ENCODE results near the gene TUBA4A. TPM values are rescaled to one million over a fixed set of nuclear protein-coding genes. Genes with fewer than 3 reads are reported as not detected.

TUBA4A gene
- total RNA-seq, 4 donors from 2014 or later = 33.2 to 89.3 (median 56.2) TPM

- 80 to 83% methylated on average over 1 to 5 of the region's 19 CpGs for whole genome bisulfite sequencing, 2 donors (ENCODE audit: low coverage in 1 of 2)
- TF ChIP-seq POLR2A (IDR thresholded peaks at IDR 0.05) (no peak), EP300 (IDR thresholded peaks at IDR 0.05) (no peak), POLR2AphosphoS5 (IDR thresholded peaks at IDR 0.05) (no peak), CTCF (IDR thresholded peaks at IDR 0.05) (no peak)
- Histone ChIP-seq H3K4me1 (peaks cover 3 to 46% (median 21%) of the 10 kb centered on the region in 3 donors), H3K27ac (peak overlapping the region in 3 of 4 donors; percentile 14 to 98 (median 95)), H3K4me3 (no peak overlapping the region), H3K9me3 (no peaks in the 10 kb centered on the region), H3K36me3 (peaks cover 0 to 68% of the 10 kb centered on the region in 2 donors), H3K27me3 (no peaks in the 10 kb centered on the region)
- no peak for ATAC-seq
Measured at GRCh38 chr2:219220652-219221402, 32.9 kb downstream of the TUBA4A start.

GRCh38 chr2:219219784-219220532 lies 33.8 kb downstream of the TUBA4A start:
- Histone ChIP-seq H3K9me3 (no peaks in the 10 kb centered on the region), H3K27ac (peak overlapping the region in 3 of 4 donors; percentile 95 to 98 (median 98)), H3K4me3 (no peak overlapping the region), H3K36me3 (peaks cover 0 to 68% of the 10 kb centered on the region in 2 donors), H3K27me3 (no peaks in the 10 kb centered on the region), H3K4me1 (peaks cover 3 to 51% (median 21%) of the 10 kb centered on the region in 3 donors)
- no peak for ATAC-seq
- WGBS, 2 donors (ENCODE audit: low coverage in 1 of 2) = 85 to 92% methylated on average over 6 to 10 of the region's 18 CpGs
- no peak for TF ChIP-seq POLR2A (IDR thresholded peaks at IDR 0.05)
- TF ChIP-seq POLR2AphosphoS5 (IDR thresholded peaks at IDR 0.05) = no peak
- no peak for TF ChIP-seq EP300 (IDR thresholded peaks at IDR 0.05)
- no peak for TF ChIP-seq CTCF (IDR thresholded peaks at IDR 0.05)

- ATAC-seq = peak; percentile 90
- 0% methylated on average over 8 of the region's 71 CpGs; no CpG with 5 or more reads in 1 of the 2 donors for WGBS, 2 donors (ENCODE audit: low coverage in 1 of 2)
- TF ChIP-seq EP300 (IDR thresholded peaks at IDR 0.05) = no peak
- TF ChIP-seq POLR2A (IDR thresholded peaks at IDR 0.05) = peak; percentile 27 to 45
- peak in 2 of 4 experiments; percentile 19 to 22 for TF ChIP-seq CTCF (IDR thresholded peaks at IDR 0.05)
- peak; percentile 90 for TF ChIP-seq POLR2AphosphoS5 (IDR thresholded peaks at IDR 0.05)
- Histone ChIP-seq H3K9me3 (no peaks in the 10 kb centered on the region), H3K36me3 (peaks cover 0 to 68% of the 10 kb centered on the region in 2 donors), H3K27me3 (no peaks in the 10 kb centered on the region), H3K4me1 (peaks cover 3 to 51% (median 21%) of the 10 kb centered on the region in 3 donors), H3K27ac (peak within 1 kb of the TSS; percentile 72 to 98 (median 96)), H3K4me3 (peak within 1 kb of the TSS; percentile 28 to 69)
Measured at GRCh38 chr2:219218732-219219701, 34.7 kb downstream of the TUBA4A start, which contains the start of gene ABCB6. Gene ABCB6 (minus strand): TSS chr2:219218958. CDS start chr2:219218673, 285 bp downstream.

GRCh38 chr2:219218217-219218731 lies 35.4 kb downstream of the TUBA4A start:
- peaks cover 0 to 68% of the 10 kb centered on the region in 2 donors for H3K36me3 ChIP-seq
- H3K9me3 ChIP-seq = no peaks in the 10 kb centered on the region
- no peaks in the 10 kb centered on the region for H3K27me3 ChIP-seq
- ATAC-seq = peak; percentile 73
- TF ChIP-seq EP300 (IDR thresholded peaks at IDR 0.05) (no peak), POLR2A (IDR thresholded peaks at IDR 0.05) (peak; percentile 17 to 31)
- H3K4me3 ChIP-seq = peak overlapping the region; percentile 28 to 69
- peak overlapping the region; percentile 72 to 98 (median 96) for H3K27ac ChIP-seq
- no CpG with 5 or more reads among the region's 37 CpGs for WGBS, 2 donors (ENCODE audit: low coverage in 1 of 2)
- peaks cover 3 to 51% (median 21%) of the 10 kb centered on the region in 3 donors for H3K4me1 ChIP-seq

All from gastroesophageal sphincter (tissue), 4 donors.